Activated T-cell treated with anti-CD3 and anti-CD28 coated beads for 4 hours (primary cell): Measurements from ENCODE around the gene LRRC73.
A peak's percentile ranks its signal among the peaks of the same experiment; 100 is the strongest.
"Not testable (repeated sequence)": the region's sequence is repeated elsewhere in the genome, so short reads cannot be mapped to it uniquely, and the experiment has no call there.

Source experiments
- DNase-seq: peaks from one replicate; pipeline ENCODE4 v3.0.0-alpha.2; 2020

Gene LRRC73

DNA sequence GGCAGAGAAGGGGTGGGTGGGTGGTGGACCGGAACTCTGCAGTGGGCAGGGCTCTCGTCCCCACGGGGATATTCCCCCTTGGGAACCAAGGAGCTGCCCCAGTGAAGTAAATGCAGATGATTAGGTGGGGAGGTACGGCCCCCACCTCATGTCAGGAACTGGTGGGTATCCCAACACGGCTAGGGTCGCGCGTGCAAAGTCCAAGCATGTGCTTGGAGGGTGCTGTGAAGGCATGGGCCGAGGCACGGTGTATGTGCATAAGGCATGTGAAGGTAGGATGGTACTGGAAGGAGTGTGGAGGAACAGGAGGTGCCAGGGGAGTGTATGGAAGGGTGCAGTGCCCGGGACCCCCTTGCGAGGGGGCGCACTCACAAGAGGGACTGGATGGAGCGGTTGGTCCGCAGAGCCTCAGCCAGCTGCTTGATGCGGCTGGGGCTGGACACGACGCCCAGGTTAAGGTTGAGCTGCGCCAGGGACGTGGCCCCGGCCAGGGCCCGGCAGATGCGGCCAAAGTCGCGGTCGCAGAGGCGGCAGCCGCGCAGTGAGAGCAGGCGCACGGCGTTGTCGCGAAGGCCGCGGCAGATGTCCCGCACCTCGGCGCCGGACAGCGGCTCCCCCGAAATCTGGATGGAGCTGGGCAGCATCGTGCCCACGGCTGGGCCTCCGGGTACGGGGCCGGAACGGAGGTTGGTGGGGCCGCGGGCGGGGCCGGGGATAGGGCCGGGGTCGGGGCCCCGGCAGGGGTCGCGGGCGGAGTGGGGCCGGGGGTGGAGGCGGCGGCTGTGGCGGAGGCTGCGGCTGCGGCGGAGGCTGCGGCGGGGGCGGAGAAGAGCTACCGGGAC lies 783 bp downstream of the LRRC73 start:
- no peak for DNase-seq

DNA sequence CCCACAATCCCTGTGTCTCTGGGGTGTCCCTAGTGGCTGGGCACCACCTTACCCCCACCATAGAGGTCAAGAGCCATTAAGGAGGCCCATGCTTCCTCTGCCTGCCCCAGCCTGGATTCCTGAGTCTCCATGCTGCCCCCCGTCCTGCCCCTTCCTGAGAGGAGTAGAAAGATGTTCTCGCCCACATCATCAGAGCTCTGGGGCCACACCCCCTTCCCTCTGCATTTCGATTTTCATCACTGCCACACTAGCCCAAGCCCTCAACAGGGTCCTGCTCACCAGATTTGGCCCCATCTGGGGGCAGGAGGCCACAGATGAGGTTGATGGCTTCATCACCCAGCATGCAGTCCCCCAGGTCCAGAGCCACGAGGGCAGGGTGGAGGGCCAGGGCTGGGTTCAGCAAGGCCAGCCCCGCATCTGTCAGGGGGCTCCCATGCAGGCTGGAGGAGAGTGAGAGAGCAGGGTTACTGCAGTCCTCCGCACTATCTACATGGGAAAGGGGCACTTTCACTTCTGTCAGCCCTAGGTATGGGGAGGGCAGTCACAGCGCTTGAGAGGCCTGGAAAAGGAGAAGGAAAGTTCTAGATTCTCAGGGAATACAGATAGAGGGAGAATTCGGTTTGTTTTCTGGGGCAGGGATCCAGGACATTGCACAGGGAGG lies 1.5 kb downstream of the LRRC73 start:
- no peak for DNase-seq

- peak; percentile 76 for DNase-seq
These were observed 3.3 kb downstream of the LRRC73 start for GRCh38 chr6:43506667-43507471.

GRCh38 chr6:43506171-43506570 lies 4.0 kb downstream of the LRRC73 start:
- no peak for DNase-seq

DNA sequence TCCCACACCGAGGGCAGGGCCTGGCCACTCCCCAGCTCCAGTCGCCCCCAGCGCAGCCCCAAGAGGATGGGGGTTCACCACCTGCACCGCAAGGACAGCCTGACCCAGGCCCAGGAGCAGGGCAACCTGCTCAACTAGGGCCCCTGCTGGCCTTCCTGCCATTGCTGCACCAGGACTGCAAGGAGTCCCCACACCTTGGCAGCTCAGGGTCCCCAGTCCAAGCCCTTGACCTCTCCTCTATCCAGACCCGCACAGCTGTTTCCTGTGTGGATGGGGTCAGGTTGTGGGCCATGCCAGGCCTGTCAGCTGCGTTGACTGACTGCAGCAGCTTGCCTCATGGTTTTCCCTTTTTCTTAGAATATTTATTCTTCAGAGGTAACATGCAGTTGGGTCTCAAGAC lies 4.4 kb downstream of the LRRC73 start:
- no peak for DNase-seq

GRCh38 chr6:43504756-43505593 lies 5.2 kb downstream of the LRRC73 start:
- no peak for DNase-seq

- DNase-seq: no peak
These were observed 6.7 kb downstream of the LRRC73 start for GRCh38 chr6:43503443-43503842.

GRCh38 chr6:43502666-43503065 lies 7.5 kb downstream of the LRRC73 start:
- no peak for DNase-seq

DNA sequence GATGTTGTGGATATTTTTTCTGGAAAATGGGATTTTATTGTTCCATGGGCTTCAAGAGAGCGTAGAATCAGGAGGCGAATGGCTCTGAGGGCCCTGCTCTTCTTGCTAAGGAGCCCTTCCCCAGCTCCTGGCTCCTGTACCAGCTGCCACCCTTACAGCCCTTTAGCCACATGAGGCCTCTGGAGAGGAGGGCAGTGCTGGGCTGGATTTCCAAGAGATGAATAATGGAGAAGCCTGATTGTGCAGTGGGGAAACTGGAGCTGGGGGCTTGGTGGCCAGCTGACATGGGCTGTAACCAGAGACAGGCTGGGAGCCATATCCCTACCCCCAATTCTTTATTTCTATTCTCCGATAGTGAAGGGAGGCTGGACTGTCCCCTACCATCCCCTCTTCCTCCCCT lies 9.2 kb downstream of the LRRC73 start:
- DNase-seq: no peak

- no peak for DNase-seq
These were observed 10.9 kb downstream of the LRRC73 start for GRCh38 chr6:43499028-43499815.

- DNase-seq: not testable (repeated sequence)
These were observed 11.9 kb downstream of the LRRC73 start for GRCh38 chr6:43498291-43498690.

GRCh38 chr6:43497689-43498088 lies 12.5 kb downstream of the LRRC73 start:
- DNase-seq: no peak

- no peak for DNase-seq
These were observed 13.1 kb downstream of the LRRC73 start for GRCh38 chr6:43497129-43497396.

DNA sequence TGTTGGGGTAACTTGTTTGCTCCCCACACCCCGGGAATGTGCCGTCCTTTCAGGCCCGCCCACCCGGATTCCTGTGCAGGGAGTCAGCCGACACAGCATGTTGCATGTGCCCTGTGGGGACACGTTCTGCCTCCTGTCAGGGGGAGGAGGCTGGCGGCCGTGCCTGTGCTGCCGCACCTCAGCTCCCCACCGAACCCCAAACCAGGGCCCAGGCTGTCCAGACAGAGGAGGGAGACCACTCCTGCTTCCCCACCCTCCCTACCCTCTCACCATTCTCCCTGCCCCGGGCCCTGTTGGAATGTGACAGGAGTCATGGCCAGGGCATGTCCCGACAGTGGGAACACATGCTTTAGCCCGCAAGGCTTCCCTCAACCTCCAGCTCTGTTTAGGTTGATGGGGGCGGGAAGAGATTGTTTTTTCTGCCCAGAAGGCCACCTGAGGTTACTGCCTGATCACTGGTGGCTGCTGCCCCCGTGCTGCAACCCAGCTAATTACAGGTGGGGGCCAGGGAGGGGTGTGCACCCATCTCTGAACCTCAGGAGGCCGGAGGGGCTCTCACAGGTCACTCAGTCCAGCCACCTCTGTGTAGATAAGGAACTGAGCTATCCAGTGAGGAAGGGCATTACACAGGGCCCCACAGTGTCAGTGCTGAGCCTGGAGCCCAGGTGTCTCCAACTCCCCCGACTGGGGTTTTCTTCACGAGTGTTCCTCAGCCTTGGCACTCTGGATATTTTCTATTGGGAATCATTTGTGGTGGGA lies 13.6 kb downstream of the LRRC73 start:
- no peak for DNase-seq

GRCh38 chr6:43495409-43495941 lies 14.7 kb downstream of the LRRC73 start:
- DNase-seq: no peak

DNA sequence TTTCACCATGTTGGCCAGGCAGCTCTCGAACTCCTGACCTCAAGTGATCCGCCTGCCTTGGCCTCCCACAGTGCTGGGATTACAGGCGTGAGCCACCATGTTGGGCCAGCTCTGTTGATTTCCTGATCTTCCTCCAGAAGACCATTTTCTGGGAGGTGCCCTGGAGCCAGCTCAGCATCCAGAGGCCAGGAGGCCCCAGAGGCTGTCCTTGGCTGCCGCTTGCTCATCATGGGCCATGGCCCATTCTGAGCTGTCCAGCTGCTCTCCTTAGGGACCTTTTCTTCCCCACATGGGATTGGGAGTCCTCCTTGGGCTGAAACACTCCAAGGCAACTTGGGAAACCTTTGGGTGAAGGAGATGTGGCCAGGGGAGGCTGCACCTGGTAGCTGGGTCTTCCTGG lies 15.4 kb downstream of the LRRC73 start:
- DNase-seq: no peak

- DNase-seq: no peak
These were observed 15.8 kb downstream of the LRRC73 start for GRCh38 chr6:43494321-43494720.

GRCh38 chr6:43493833-43494232 lies 16.3 kb downstream of the LRRC73 start:
- DNase-seq: no peak

DNA sequence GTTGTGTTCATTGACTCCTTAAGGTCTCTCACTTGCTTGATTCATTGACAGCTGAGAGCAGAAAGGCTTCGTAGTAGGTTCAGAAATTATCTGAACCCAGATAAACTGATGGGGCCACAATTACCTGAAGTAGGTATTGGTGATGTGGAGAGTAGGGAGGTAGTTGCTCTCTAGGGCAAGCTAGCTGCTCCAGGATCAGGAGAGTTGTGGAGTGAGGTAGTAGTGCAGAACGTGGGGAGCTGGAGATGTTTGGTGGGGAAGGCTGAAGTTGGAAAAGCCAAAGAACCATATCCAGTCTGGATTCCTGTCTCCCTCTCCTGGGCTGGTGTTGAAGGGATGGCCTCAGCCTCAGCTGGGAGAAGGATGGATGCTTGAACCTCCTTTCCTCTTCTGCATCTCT lies 16.9 kb downstream of the LRRC73 start:
- no peak for DNase-seq

GRCh38 chr6:43492673-43493072 lies 17.5 kb downstream of the LRRC73 start:
- DNase-seq: no peak
